ENCODE results near the gene NR5A2. TPM values are rescaled to one million over a fixed set of nuclear protein-coding genes. Genes with fewer than 3 reads are reported as not detected.

The NR5A2 gene
- total RNA-seq, 1 donor from 2014 or later, result 0.98 TPM

- no peak for DNase-seq (ENCODE audit: extremely low spot score in 2 of 2)
- H3K27me3 ChIP-seq, result no peaks in the 10 kb centered on the region
- TF ChIP-seq, protein P1, sequence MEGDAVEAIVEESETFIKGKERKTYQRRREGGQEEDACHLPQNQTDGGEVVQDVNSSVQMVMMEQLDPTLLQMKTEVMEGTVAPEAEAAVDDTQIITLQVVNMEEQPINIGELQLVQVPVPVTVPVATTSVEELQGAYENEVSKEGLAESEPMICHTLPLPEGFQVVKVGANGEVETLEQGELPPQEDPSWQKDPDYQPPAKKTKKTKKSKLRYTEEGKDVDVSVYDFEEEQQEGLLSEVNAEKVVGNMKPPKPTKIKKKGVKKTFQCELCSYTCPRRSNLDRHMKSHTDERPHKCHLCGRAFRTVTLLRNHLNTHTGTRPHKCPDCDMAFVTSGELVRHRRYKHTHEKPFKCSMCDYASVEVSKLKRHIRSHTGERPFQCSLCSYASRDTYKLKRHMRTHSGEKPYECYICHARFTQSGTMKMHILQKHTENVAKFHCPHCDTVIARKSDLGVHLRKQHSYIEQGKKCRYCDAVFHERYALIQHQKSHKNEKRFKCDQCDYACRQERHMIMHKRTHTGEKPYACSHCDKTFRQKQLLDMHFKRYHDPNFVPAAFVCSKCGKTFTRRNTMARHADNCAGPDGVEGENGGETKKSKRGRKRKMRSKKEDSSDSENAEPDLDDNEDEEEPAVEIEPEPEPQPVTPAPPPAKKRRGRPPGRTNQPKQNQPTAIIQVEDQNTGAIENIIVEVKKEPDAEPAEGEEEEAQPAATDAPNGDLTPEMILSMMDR (IDR thresholded peaks at IDR 0.05), result no peak
- TF ChIP-seq POLR2AphosphoS5 (IDR thresholded peaks at IDR 0.05; ENCODE audit: insufficient read depth in 1 of 2, low read depth in 1 of 2), result no peak
- TF ChIP-seq POLR2A (IDR thresholded peaks at IDR 0.05), result no peak
- no peaks in the 10 kb centered on the region for H3K36me3 ChIP-seq
- H3K4me1 ChIP-seq, result no peaks in the 10 kb centered on the region
- H3K27ac ChIP-seq, result no peak overlapping the region
- no peaks in the 10 kb centered on the region for H3K9me3 ChIP-seq
- no peak overlapping the region for H3K4me3 ChIP-seq
- intact Hi-C loops (cut with DNase I), result no loop called here
Measured at GRCh38 chr1:200147094-200147493, 119.6 kb downstream of the NR5A2 start.

DNA sequence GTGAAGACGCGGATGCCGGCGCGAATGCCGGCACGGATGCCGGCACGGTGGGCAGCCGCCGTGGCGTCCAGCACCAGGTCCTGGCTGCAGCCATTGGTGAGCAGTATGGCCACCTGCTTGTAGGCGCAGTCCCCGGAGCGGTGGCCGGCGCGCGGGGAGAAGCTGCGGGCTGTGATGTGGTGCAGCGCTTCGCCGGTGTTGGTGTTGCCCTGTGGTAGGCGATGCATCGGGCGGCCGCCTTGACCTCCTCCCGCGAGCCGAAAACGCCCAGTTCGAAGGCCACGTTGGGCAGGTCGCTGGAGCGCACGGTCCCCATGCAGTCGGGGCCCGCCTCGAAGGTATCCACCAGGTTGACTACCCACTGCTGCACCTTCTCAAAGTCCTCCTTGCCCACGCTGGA is 120.2 kb downstream of the NR5A2 start:
- no peak for DNase-seq (ENCODE audit: extremely low spot score in 2 of 2)
- Histone ChIP-seq H3K4me1 (no peaks in the 10 kb centered on the region), H3K9me3 (no peaks in the 10 kb centered on the region), H3K36me3 (no peaks in the 10 kb centered on the region), H3K27ac (no peak overlapping the region), H3K27me3 (no peaks in the 10 kb centered on the region), H3K4me3 (no peak overlapping the region)
- intact Hi-C loops (cut with DNase I), result no loop called here
- TF ChIP-seq, protein P1 (IDR thresholded peaks at IDR 0.05), result no peak
- TF ChIP-seq POLR2A (IDR thresholded peaks at IDR 0.05), result no peak
- no peak for TF ChIP-seq POLR2AphosphoS5 (IDR thresholded peaks at IDR 0.05; ENCODE audit: insufficient read depth in 1 of 2, low read depth in 1 of 2)

DNA sequence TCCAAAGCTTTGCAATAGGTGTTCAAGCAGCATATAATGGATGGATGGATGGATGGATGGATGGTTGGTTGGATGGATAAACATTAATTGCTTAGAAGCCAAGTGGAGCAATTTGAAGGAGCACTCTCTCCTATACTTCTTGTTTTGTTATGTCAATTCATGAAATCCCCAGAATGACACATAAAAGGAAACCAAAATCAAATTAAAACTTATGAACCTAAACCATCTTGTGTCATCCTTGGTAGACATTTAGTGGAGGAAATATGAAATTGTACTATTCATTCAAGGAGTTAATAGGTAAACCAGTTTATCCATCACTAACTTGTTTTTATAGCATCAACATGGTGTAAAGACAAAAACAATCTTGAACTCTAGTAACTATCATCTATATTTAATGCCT is 122.5 kb downstream of the NR5A2 start:
- no peak for DNase-seq (ENCODE audit: extremely low spot score in 2 of 2)
- H3K4me1 ChIP-seq, result no peaks in the 10 kb centered on the region
- TF ChIP-seq POLR2A (IDR thresholded peaks at IDR 0.05), result no peak
- TF ChIP-seq POLR2AphosphoS5 (IDR thresholded peaks at IDR 0.05; ENCODE audit: insufficient read depth in 1 of 2, low read depth in 1 of 2), result no peak
- TF ChIP-seq, protein P1 (IDR thresholded peaks at IDR 0.05), result no peak
- no peak overlapping the region for H3K4me3 ChIP-seq
- no peaks in the 10 kb centered on the region for H3K36me3 ChIP-seq
- intact Hi-C loops (cut with DNase I), result no loop called here
- H3K27me3 ChIP-seq, result no peaks in the 10 kb centered on the region
- no peaks in the 10 kb centered on the region for H3K9me3 ChIP-seq
- H3K27ac ChIP-seq, result no peak overlapping the region

DNA sequence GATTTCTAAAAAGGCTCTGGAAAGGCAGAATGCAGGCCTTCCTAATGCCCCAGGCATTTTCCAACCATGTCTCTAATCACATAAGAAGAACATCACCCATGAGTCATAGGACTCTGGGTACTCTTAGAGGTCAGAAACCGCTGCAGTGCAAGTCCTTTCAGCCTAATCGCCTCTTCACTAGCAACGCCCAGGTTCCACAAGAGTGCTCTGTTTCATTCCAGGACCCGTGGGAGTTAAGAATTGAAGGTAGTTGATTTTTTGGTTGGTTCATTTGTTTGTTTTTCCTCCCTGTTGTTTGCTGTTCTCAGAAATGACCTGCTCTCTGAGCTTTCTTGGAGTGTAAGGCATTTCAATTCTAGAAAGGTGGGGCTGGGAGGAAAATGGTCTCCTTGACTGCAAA is 123.2 kb downstream of the NR5A2 start:
- H3K4me3 ChIP-seq, result no peak overlapping the region
- TF ChIP-seq POLR2A (IDR thresholded peaks at IDR 0.05) (no peak), POLR2AphosphoS5 (IDR thresholded peaks at IDR 0.05; ENCODE audit: insufficient read depth in 1 of 2, low read depth in 1 of 2) (no peak)
- TF ChIP-seq, protein P1 (IDR thresholded peaks at IDR 0.05), result no peak
- intact Hi-C loops (cut with DNase I), result no loop called here
- H3K36me3 ChIP-seq, result no peaks in the 10 kb centered on the region
- no peak overlapping the region for H3K27ac ChIP-seq
- H3K4me1 ChIP-seq, result no peaks in the 10 kb centered on the region
- DNase-seq (ENCODE audit: extremely low spot score in 2 of 2), result no peak
- H3K9me3 ChIP-seq, result no peaks in the 10 kb centered on the region
- no peaks in the 10 kb centered on the region for H3K27me3 ChIP-seq

DNA sequence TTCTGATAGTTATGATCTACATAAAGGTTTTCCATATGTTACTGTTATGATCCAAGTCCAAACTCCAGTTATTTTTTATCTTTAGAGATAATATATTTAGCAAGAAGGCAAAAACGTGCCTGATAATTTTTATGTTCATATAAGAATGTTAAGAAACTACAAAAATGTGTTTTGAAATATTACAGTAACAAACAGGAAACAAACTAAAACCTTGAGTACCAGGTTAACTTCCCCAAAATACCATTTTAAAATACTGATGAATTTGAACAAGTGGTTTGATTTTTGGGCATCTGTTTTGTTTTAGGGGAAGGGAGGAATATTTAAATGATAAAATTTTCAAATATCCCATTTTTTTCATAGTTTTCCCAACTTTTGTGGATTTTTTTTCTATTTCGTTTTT is 124.8 kb downstream of the NR5A2 start:
- intact Hi-C loops (cut with DNase I), result no loop called here
- no peak for DNase-seq (ENCODE audit: extremely low spot score in 2 of 2)
- Histone ChIP-seq H3K27ac (no peak overlapping the region), H3K27me3 (no peaks in the 10 kb centered on the region), H3K36me3 (no peaks in the 10 kb centered on the region), H3K9me3 (no peaks in the 10 kb centered on the region), H3K4me3 (no peak overlapping the region), H3K4me1 (no peaks in the 10 kb centered on the region)
- TF ChIP-seq POLR2AphosphoS5 (IDR thresholded peaks at IDR 0.05; ENCODE audit: insufficient read depth in 1 of 2, low read depth in 1 of 2) (no peak), POLR2A (IDR thresholded peaks at IDR 0.05) (no peak)
- TF ChIP-seq, protein P1 (IDR thresholded peaks at IDR 0.05), result no peak

All from vagina (tissue), 2 donors.